GM18907 (cell line): ENCODE results near the gene TUBAL3.

ENCODE experiments used
- ATAC-seq: cut with Tn5 transposase; IDR thresholded peaks from one replicate; pipeline ENCODE4 v1.9.1; 2021; ENCODE audit warnings: mild to moderate bottlenecking, moderate library complexity; ENCODE audit not compliant: unreplicated experiment

The TUBAL3 gene

DNA sequence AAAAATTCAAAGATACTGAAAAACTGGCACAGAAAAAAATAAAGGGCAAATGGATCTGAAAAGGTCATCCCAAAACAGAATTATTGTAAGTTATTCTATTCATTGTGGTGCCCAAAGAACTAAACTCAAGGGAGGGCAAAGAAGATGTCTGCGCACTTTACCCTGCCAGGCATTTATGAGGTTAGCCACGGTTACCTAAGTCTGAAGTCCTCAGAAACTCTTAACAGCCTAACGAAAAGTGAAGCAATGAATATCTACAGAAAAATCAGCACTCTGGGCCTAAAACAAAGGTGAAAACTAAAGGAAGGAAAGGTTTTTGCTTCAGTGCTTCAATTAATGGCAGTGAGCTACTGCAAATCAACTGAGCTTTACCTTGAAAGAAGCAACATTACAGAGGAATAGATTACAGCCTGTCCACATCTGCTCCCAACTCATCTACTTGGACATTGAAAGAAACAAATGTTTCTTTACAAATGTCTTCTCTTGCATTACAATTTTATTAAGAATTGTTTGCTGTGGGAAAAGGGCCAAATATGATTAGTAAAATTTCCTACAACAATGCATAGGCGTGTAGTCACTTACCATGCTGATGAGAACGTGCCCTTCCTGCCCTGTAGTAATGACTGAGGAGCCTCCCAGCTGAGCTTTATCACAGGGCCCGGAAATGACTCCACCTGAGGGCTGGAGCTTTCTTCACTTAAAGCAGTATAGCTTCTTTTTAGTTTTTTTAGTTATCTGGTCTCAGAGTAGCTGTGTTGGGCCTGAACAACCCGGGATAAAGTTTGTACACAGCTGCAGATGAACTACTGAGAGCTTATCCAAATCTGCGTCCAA lies at the start of gene TUBAL3:
Gene TUBAL3 (minus strand): TSS at position 621 of the 834 bp plus-strand sequence. CDS start 36 bp downstream, at position 585.
- no peak for ATAC-seq

GRCh38 chr10:5453749-5454489 lies 49.3 kb upstream of the TUBAL3 start:
- no peak for ATAC-seq

DNA sequence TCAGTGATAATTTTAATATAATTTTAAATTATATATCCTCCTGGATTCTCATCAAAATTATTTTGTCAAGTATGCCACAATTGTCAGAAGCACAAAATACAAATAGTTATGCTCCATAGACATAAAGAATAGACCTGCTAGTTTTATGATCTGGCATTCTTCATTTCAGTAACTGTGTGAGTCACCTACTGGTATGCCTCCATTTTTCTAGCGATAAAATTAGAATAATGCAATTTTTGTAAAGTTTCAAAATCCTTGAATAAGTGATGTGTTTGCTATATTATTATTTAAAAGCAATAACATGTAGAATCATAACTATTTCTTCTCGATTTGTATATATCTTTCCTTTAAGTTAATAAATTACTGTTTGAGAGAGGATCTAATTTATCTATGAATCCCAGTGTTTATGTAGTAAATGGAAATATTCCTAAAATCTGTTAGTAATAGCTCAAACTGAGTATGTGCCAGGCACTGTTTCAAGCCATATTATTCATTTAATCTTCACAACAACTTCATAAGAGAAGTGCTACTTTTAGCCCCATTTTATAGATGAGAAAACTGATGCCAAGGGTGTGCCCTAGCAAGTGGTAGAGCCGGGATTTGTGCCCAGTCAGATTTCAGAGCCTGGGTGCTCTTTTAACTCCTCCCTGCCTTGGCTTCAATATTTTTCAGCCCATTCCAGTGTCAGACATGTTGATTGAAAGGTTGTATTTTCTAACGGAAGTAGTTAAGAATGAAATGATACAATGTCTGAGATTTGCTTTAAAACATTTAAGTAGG lies 46.2 kb upstream of the TUBAL3 start:
- ATAC-seq: no peak

DNA sequence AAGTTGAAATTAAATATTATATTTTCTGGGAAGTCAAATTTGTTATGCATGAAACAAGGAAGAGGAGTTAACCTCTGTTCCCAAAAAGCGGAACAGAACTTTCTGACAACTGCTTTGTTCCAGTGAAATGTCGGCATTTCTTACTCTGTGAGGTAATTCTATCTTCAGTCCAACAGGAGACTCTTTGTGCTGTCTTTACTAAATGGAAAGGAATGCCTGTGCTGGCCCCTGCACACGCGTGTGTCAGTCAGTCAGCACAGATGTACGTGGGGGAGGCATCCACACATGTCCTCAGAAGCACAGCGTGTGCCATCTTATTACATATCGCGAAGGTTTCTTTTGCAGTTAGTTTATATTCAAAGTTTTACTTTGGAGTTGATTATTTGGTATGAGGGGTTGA lies 45.2 kb upstream of the TUBAL3 start:
- no peak for ATAC-seq

DNA sequence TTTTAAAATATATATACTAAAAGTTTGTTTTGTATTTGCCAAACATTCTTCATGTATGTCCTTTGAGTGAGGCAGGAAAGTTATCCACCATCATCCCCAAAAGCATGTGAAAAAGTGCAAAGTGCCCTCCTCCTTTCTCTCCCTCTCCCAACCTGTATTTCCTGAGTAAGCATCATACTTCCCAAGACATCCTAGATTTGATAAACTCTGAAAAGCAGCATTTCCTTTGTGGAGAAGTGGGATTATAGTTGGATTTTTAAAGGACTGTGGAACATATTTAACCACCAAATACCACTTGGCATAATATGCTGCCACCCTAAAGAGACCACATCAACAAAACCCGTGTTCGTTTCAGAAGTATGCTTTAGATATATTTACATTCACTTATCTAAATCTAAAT lies 44.6 kb upstream of the TUBAL3 start:
- ATAC-seq: no peak

DNA sequence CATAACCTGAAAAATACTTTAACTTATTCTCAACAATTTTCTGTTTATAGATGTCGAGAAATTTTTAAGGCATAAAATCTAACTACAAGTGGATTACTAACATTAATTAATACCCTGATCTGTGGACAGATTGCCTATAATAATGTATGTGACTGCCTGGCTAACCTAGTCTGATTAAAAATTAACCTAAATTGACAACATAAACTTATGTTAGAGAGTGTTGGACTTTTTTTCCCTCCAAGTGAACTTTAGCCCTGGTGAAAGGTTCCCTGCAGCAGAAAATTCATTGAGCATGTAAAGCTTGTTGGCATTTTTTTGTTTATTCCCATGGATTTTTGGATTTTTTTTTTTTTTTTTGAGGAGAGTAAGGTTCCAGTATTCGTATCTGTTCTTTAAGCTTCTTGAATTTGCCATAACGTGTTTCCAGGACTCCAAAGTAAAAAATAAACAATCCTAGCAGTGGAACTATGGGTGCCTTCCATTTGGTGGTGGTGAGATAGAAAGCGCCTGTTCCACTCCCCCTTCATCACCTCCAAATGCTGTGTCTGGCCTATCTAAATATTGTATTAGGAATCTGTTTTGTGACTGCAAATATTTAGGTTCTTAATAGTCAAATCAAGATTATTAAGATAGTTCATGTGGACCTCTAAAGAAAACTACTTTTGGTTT lies 43.8 kb upstream of the TUBAL3 start:
- ATAC-seq: no peak

DNA sequence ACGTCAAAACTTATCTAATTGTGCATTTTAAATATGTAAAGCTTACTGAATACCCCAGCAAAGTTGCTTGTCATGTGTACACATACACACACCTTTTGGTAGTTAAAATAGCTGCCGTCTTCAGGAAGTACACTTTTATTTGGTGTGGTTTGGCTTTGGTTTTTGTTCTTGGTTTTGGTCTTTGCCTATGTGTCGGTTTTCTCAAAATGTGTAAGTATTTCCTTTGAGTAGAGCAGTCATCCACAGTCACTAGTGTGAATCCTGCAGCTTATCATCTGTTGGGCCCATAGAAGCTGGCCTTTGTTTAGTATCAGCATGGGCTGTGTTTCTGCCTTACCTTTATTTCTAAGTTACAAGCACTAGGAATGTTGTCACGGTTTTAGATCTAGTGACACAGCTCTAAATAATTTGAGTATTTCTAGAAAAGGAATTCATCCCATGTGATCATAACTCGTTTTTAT lies 43.0 kb upstream of the TUBAL3 start:
- peak; percentile 58 for ATAC-seq

GRCh38 chr10:5447056-5447455 lies 42.4 kb upstream of the TUBAL3 start:
- no peak for ATAC-seq

- peak; percentile 50 for ATAC-seq
These were observed 41.8 kb upstream of the TUBAL3 start for GRCh38 chr10:5446390-5446926.

DNA sequence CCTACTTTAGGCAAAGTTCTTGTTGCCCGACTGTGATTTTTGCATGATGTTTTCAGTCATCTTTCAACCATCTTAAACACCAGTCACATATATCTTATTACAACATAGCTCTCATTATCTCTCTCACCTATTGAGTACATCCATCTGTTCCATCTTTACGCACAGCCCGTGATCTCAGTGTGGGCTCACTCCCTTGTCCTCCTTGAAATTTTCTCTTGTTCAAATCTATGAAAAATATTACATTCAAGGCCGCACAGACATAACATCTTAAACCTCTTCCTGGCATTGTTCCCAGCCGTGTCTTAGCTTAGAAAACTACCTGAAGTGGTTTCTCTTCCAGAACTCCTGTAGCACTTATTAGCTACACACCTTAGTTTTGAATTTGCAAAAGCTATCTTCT lies 40.4 kb upstream of the TUBAL3 start:
- no peak for ATAC-seq

GRCh38 chr10:5443429-5443828 lies 38.8 kb upstream of the TUBAL3 start:
- ATAC-seq: peak; percentile 74

- ATAC-seq: peak; percentile 48
These were observed 38.4 kb upstream of the TUBAL3 start for GRCh38 chr10:5442990-5443370.

- ATAC-seq: no peak
These were observed 37.7 kb upstream of the TUBAL3 start for GRCh38 chr10:5442065-5442989.

GRCh38 chr10:5441106-5441505 lies 36.5 kb upstream of the TUBAL3 start:
- no peak for ATAC-seq

DNA sequence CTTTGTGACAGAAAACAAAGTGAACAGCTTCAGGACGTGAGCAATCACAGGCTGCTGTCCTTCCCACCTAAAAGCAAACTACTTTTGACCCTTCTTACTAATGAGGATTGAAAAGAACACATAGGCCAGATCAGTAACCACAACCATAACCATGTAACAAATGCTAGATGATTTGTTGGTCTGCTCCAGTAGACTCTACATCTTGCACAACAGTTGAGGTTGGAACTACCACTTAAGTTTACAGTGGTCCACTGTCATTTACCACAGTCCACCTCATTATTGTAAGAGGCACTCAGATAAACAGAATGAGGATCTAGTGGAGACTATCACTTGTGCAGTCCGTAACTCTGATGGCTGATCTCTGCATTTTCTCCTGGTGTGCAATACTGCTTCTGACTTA lies 35.6 kb upstream of the TUBAL3 start:
- no peak for ATAC-seq

DNA sequence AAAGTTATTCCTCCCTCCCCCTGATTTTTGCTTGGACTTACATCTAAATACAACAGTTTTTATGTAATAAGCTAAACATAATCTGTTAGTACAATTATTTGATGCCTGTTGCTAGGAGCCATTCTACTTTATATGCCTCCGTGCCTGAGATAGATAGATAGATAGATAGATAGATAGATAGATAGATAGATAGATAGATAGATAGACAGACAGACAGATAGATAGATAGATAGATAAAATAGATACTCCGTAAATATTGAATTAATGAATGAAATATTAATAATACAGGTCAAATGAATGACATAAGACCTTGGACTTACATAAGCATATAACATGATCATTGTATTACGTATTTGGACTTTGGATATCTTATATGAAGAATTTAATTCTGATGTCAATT lies 30.7 kb upstream of the TUBAL3 start:
- no peak for ATAC-seq

- ATAC-seq: no peak
These were observed 29.6 kb upstream of the TUBAL3 start for GRCh38 chr10:5434017-5434753.

- ATAC-seq: no peak
These were observed 28.6 kb upstream of the TUBAL3 start for GRCh38 chr10:5433182-5433581.

GRCh38 chr10:5428133-5428532 lies 23.5 kb upstream of the TUBAL3 start:
- ATAC-seq: no peak
